NCI-H524 treated with DMSO at 0.1 percent for 48 hours (cell line): ENCODE results near the gene APBB1IP.
"Not testable (repeated sequence)": the region's sequence is repeated elsewhere in the genome, so short reads cannot be mapped to it uniquely, and the experiment has no call there.

Source experiments
- DNase-seq: peaks from one replicate; lab custom pipeline; 2025; lab: John Stamatoyannopoulos, UW

The APBB1IP gene

DNA sequence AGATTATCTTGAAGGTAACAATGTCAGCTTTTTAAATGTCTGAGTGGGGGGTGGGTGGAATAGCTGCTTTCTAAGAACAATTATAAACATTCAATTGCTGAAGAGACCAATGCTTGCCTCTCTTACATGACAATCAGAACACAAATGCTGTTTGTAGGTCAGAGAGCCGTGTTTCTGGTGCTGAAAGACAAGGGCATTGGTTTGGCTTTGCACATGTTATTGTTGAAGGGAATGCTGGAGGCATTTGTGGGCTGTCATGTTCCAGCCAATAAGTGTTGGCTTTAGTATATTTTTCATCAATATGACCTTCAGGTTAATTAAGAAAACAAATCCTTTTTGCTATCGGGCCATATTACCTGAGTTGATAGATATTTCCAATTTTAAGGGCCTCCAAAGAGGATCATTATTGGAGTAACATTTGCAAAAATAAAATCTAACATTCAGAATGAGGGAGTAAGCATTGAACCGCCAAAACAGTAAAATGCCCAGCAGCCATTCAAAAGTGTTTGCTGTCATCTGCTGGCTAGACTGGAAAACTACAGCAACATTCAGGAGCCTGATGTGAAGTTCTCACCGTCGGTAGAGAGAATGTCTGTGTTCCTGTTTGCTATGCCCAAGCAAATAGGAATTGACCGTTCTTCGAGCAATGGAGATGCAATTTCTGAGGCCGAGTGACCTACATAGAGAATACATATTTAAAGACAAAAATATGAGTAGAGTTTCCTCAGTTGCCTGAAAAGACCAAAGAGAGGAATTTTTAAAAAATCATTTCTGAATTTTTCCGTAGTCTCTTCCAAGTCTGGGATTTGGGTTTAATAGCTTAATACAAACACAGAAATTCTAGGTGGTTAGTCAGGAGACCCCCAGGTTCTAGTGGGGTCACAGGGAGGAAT lies 118.9 kb downstream of the APBB1IP start:
- DNase-seq = no peak

DNA sequence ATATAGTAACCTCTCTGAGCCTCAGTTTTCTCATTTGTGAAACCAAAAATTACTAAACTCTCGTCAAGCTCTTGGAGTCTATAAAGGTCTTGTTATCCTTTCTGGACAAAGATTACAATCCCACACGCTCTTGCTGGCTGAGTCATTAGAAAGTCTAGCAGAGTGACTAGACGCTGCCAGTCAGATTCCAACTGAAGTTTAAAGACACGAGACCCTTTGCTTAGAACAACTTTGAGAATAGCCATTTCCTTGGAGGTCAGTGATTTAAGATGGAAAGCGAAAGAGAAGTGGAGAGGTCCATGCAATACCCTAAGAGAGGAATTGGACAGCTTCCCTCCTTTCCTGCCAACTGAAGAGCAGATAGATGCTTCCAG lies 119.5 kb downstream of the APBB1IP start:
- DNase-seq = no peak

DNA sequence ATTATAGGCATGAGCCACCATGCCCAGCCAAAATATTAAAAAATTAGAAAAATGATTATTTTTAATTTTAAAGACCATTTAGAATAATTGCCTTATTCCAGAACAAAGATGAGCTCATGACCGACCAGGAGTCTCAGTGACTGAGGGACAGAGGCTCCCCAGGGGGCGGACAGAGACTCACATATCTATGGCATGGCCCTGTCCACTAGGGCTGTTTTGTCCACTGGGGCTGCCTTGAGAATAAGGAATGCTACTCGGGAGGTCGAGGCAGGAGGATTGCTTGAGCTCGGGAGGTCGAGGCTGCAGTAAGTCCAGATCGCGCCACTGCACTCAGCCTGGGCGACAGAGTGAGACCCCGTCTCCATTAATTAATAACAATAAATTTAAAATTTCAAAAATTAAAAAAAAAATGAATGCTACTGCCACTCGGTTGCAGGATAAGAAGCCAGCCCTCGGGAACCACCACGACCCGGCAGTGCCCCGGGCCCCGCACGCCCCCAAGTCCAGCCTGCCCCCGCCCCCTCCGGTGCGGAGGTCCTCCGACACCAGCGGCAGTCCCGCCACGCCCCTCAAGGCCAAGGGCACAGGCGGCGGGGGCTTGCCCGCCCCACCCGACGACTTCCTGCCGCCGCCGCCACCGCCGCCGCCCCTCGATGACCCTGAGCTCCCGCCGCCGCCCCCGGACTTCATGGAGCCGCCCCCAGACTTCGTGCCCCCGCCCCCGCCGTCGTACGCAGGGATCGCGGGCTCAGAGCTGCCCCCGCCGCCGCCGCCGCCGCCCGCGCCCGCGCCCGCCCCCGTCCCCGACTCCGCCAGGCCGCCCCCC lies 128.6 kb downstream of the APBB1IP start:
- no peak for DNase-seq

DNA sequence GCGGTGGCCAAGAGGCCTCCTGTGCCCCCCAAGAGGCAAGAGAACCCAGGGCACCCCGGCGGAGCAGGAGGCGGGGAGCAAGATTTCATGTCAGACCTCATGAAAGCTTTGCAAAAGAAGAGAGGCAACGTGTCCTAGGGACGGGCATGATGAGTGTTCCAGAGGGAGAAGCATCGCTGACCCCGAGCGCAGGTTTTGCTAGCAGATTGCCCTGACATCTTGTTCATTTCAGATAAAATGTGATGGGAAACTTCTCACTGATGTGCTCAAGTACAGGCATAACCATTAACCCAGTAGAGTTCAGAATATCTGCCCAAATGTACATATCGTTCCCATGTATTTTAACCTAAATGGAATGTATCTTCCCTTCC lies 129.2 kb downstream of the APBB1IP start:
- no peak for DNase-seq

DNA sequence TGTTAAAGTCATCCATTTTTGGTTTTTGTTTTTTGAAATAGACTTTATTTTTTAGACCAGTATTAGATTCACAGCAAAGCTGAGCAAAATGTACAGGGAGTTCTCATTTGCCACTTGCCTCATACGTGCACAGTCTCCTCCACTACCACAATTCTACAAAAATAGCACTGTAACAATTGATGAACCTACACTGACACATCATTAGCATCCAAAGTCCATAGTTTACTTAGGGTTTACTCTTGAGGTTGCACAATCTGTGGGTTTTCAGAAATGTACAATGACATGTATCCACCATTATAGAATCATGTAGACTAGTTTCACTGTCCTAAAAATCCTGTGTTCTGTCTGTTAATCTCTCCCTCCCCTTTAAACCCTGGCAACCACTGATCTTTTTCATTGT lies 133.5 kb downstream of the APBB1IP start:
- DNase-seq = no peak

DNA sequence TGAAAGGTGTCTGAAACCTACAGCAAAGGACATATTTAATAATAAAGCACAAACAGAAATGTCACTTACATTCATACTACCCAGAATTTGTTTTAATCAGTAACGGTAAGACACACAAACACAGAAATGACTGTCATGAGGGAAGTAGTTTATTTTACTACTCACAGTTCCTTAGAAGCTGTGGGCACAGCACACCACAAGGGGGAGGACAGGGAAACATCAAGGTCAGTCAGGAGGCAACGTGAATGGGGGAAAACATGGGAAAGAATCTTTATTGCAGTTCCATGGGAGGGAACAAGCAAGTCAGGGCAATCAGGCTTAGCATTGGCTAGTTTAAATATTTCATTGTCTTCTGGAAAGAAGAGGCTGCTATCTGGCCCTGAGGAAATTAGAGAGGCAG lies 135.5 kb downstream of the APBB1IP start:
- DNase-seq = no peak

DNA sequence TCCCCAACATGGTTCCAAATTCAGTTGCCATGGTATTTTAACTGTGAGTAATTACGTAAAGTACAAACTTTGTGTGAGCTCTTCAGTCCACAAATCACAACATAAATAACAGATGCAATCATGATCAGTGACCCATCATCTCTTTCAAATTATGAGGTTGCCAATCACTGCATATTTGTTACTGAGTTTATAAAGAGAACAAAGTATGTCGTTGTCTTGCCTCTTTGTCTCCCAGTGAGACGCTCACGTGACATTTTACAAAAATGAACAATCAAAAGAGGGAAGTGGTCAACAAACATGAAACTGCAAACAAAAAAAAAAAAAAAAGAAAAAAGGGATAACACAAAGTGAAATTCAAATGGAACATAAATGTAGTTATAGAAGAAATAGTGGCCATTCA lies 136.6 kb downstream of the APBB1IP start:
- no peak for DNase-seq

DNA sequence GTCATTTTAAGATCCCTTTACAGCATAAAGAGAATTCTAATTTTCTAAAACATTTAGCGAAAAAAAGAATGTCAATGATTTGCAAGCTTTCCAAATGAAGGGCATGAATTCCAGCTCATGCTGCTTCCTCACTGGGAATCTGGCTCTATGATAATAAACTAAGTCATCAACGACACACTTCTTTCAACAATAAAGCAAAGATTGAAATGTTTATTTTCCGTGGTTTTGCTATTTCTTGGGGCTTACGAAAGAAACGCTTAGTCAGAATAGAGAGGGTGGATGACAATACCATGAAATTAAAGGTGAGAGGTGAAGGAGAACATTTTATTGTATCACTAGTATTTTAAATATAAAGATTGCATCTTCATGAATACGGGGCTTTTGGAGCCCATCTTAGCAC lies 140.2 kb downstream of the APBB1IP start:
- DNase-seq = not testable (repeated sequence)

DNA sequence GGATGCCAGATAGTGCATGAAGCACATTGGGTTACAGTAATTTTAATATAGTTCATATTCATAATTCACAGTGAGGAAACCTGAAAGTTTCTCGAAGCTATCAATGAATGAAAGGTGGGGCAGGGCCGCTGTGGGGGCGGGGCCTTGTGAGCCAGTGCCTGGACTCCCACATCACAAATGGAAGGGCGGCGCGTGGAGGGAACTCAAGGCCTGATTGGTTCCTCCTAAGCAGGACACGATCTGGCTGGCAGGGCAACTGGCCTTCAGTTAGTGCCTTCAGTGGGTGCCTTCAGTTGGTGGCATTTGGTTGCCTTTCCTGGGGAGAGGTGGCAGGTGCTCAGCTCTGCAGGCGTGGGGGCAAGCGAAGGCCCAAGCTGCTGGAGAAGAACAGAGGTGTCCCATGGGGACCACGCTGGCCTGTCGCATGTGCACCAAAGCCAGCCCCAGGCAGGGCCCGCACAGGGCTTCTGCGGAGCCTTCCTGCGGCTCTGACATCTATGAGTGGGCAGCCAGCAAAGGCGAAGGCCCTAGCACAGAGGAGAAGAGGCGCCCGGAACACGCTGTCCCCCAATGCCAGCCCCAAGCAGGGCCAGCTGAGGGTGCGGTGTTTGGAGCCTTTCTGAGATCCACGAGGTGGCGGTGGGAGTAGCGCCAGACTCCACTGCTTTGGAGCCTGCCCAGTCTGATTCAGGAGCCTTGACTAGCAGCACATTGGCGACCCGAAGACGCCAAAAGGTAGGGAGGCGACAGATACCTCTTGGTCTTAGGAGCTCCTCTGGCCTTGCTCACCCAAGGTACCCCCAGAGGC lies 141.3 kb downstream of the APBB1IP start:
- DNase-seq = no peak

DNA sequence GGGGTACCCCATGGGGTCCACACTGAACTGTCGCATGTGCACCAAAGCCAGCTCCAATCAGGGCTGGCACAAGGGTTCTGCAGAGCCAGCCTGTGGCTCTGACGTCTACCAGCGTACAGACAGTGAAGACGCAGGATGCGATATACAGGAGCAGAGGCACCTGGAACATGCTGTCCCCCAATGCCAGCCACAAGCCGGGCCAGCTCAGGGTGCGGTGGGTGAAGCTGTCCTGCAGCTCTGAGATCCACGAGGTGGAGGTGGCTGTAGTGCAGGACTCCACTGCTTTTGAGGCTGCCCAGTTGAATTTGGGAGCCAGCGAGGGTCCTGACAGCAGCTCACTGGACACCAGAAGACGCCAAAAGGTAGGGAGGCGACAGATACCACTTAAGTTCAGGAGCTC lies 148.1 kb downstream of the APBB1IP start:
- DNase-seq = no peak

DNA sequence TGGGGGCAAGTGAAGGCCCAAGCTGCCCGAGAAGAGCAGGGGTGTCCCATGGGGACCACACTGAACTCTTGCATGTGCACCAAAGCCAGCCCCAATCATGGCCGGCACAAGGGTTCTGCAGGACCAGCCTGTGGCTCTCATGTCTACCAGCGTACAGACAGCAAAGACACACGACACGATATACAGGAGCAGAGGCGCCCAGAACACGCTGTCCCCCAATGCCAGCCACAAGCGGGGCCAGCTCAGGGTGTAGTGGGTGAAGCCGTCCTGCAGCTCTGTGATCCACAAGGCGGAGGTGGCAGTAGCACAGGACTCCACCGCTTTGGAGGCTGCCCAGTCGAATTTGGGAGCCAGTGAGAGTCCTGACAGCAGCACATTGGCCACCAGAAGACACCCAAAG lies 150.5 kb downstream of the APBB1IP start:
- DNase-seq = no peak

DNA sequence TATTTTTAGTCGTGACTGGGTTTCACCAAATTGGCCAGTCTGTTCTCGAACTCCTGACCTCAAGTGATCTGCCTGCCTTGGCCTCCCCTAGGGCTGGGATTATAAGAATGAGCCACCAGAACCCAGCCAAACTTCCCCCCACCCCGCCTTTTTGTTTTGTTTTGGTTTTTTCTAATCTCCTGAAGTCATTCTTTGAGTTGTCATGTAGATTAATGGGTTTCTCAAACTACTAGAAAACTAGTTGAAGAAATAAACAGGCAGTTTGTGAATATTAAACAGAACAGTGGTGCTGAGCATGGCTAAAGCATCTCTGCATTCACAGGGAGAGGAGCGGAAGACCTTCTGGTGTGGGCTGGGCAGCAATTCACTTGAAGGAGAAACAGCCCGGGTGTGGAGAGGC lies 151.7 kb downstream of the APBB1IP start:
- DNase-seq = not testable (repeated sequence)

DNA sequence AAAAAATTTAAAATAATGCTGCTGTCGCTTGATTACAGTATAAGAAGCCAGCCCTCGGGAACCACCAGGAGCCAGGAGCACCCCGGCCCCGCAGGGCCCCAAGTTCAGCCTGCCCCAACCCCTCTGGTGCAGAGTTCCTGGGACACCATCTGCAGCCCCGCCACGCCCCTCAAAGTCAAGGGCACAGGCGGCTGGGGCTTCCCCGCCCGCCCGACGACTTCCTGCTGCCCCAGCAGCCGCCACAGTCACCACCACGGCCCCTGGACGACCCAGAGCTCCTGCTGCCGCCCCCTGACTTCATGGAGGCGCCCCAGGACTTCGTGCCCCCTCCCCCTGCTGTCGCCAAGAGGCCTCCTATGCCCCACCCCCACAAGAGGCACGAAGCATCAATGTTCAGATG lies 155.8 kb downstream of the APBB1IP start:
- no peak for DNase-seq

DNA sequence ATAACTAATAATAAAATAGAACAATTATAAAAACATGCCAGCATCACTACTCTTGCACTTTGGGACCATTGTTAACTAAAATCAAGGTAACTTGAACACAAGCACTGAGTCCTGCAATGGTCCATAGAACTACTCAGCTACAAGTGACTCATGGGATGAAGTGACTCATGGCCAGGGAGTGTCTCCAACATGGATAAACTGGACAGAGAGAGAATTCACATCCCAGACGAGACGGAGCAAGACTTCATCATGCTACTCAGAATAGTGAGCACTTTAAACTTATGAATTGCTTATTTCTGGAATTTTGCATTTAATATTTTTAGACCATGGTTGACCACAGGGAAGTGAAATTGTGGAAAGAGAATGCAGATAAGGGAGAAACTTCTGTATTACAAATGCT lies 165.1 kb downstream of the APBB1IP start:
- DNase-seq = not testable (repeated sequence)

DNA sequence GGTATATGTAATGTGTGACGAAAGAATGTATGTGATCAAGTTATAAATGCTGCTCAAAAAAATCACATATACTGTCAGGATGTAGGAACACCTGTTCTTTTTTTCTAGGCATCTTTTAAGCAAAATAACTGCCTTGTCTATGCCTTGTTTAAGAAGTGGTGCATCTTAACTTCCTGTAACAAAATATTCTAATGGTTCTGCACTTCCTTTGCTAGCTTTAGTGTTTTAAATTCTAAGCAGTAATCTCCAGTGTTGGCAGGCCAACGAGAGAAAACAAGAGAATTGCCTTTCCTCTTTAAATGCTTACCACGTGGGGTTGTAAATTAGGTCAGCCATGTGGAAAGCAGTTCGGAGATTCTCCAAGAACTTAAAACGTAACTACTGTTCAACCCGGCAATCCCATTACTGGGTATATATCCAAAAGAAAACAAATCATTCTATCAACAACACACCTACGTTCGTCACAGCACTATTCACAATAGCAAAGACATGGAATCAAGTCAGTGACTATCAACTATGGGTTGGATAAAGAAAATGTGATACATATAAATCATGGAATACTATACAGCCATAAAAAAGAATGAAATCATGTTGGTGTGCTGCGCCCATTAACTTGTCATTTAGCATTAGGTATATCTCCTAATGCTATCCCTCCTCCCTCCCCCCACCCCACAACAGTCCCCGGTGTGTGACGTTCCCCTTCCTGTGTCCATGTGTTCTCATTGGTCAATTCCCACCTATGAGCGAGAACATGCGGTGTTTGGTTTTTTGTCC lies 166.4 kb downstream of the APBB1IP start:
- DNase-seq = not testable (repeated sequence)

DNA sequence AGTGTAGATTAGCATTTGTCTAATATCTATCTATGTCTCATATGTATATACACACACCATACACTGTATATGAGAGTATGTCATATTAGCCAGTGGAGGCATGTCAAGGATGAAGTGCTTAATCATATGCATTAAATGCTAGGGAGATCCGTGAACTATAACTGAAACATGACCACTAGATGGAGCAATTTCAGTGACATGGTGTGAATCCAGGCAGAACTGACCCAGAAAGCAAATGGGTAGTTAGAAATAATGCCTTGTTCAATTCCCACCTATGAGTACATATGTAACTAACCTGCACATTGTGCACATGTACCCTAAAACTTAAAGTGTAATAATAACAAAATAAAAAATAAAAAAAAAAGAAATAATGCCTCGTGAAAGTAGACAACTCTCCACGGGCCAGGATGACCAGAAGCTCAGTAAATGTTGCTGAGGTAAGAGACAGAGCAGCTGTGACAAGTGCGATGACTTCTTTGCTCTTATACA lies 168.3 kb downstream of the APBB1IP start:
- DNase-seq = not testable (repeated sequence)

DNA sequence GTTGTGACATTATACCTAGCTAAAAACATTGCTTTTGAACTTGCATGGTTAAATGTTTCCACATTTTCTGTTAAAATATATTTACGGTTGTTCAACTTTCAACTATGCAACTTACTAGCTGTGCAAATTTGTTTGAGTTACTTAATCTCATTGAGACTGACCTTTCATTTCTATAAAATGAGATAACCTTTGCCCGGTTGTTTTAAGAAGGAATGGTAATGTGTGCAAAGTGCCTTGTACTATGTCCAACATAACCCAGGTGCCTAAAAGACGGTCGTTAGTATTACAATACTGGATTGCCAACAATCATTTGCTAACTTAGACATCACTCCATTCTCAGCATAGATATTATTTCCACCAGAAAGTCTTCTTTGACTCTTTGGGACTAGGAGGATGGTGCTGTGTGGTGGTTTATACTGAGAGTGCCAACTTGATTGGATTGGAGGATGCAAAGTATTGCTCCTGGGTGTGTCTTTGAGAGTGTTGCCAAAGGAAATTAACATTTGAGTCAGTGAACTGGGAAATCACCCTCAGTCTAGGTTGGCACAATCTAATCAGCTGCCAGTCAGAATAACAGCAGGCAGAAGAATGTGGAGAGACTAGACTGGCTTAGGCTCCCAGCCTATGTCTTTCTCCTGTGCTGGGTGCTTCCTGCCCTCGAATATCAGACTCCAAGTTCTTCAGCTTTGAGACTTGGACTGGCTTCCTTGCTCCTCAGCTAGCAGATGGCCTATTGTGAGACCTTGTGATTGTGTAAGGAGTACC lies 174.2 kb downstream of the APBB1IP start:
- DNase-seq = no peak
